Activated CD8-positive, alpha-beta memory T cell treated with anti-CD3 and anti-CD28 coated beads for 48 hours (primary cell): ENCODE data around the gene RFWD3.
"Not testable (repeated sequence)": the region's sequence is repeated elsewhere in the genome, so short reads cannot be mapped to it uniquely, and the experiment has no call there.

Experiments
- DNase-seq, 3 experiments: peaks; one replicate each; pipeline ENCODE4 v3.0.0-alpha.2; 2020; ENCODE audit warnings: low read depth in 2 of 3, low spot score in 2 of 3

RFWD3 gene

GRCh38 chr16:74666010-74666421, 661 bp downstream of the RFWD3 start:
- DNase-seq, result no peak

- DNase-seq, result no peak
Observed at GRCh38 chr16:74661064-74661463, 5.6 kb downstream of the RFWD3 start.

GRCh38 chr16:74660383-74660782, 6.3 kb downstream of the RFWD3 start:
- no peak for DNase-seq

- no peak for DNase-seq
Observed at GRCh38 chr16:74659041-74659440, 7.6 kb downstream of the RFWD3 start.

GRCh38 chr16:74657870-74658642, 8.6 kb downstream of the RFWD3 start:
- no peak for DNase-seq

- no peak for DNase-seq
Observed at GRCh38 chr16:74654536-74655050, 12.1 kb downstream of the RFWD3 start.

GRCh38 chr16:74652883-74653282, 13.8 kb downstream of the RFWD3 start:
- DNase-seq, result not testable (repeated sequence)

GRCh38 chr16:74652249-74652648, 14.4 kb downstream of the RFWD3 start:
- DNase-seq, result no peak

GRCh38 chr16:74651841-74652240, 14.8 kb downstream of the RFWD3 start:
- DNase-seq, result no peak

- no peak for DNase-seq
Observed at GRCh38 chr16:74650966-74651567, 15.6 kb downstream of the RFWD3 start.

- DNase-seq, result no peak
Observed at GRCh38 chr16:74649839-74650504, 16.7 kb downstream of the RFWD3 start.

GRCh38 chr16:74641969-74642368, 24.7 kb downstream of the RFWD3 start:
- DNase-seq, result no peak

GRCh38 chr16:74637742-74638453, 28.8 kb downstream of the RFWD3 start:
- no peak for DNase-seq

GRCh38 chr16:74635303-74635702, 31.4 kb downstream of the RFWD3 start:
- DNase-seq, result no peak

- DNase-seq, result no peak
Observed at GRCh38 chr16:74633686-74634085, 33.0 kb downstream of the RFWD3 start.

- no peak for DNase-seq
Observed at GRCh38 chr16:74627506-74628220, 39.0 kb downstream of the RFWD3 start.

- DNase-seq, result no peak
Observed at GRCh38 chr16:74626741-74627416, 39.8 kb downstream of the RFWD3 start.

- no peak for DNase-seq
Observed at GRCh38 chr16:74625500-74626350, 41.0 kb downstream of the RFWD3 start.

GRCh38 chr16:74623839-74624235, 42.8 kb downstream of the RFWD3 start:
- no peak for DNase-seq
